Activated CD8-positive, alpha-beta memory T cell treated with anti-CD3 and anti-CD28 coated beads for 4 hours (primary cell): Measurements from ENCODE around the gene TEX14.
A peak's percentile ranks its signal among the peaks of the same experiment; 100 is the strongest.
"Not testable (repeated sequence)": the region's sequence is repeated elsewhere in the genome, so short reads cannot be mapped to it uniquely, and the experiment has no call there.

ENCODE experiments used
- DNase-seq, 2 donors: peaks; one replicate each; pipeline ENCODE4 v3.0.0-alpha.2; 2020; ENCODE audit warnings: low read depth in 2 of 2

The TEX14 gene

GRCh38 chr17:58658804-58659713, 32.8 kb downstream of the TEX14 start:
- peak; percentile 39 to 55 for DNase-seq

- DNase-seq, result not testable (repeated sequence)
These were observed 33.7 kb downstream of the TEX14 start for GRCh38 chr17:58657962-58658803.

GRCh38 chr17:58648236-58648635, 43.6 kb downstream of the TEX14 start:
- DNase-seq, result no peak

GRCh38 chr17:58643147-58643546, 48.7 kb downstream of the TEX14 start:
- DNase-seq, result no peak

GRCh38 chr17:58641887-58642311, 49.9 kb downstream of the TEX14 start:
- DNase-seq, result no peak

GRCh38 chr17:58640202-58640601, 51.6 kb downstream of the TEX14 start:
- no peak for DNase-seq

GRCh38 chr17:58639681-58640080, 52.2 kb downstream of the TEX14 start:
- no peak for DNase-seq

GRCh38 chr17:58637011-58637570, 54.8 kb downstream of the TEX14 start:
- DNase-seq, result no peak

- DNase-seq, result no peak
These were observed 59.2 kb downstream of the TEX14 start for GRCh38 chr17:58632324-58633314.

- peak; percentile 87 to 91 for DNase-seq
These were observed 60.1 kb downstream of the TEX14 start for GRCh38 chr17:58631523-58632323.

GRCh38 chr17:58630883-58631522, 60.8 kb downstream of the TEX14 start:
- peak in 1 of 2 donors; percentile 3 for DNase-seq

- DNase-seq, result no peak
These were observed 64.9 kb downstream of the TEX14 start for GRCh38 chr17:58626905-58627304.

- DNase-seq, result no peak
These were observed 67.1 kb downstream of the TEX14 start for GRCh38 chr17:58624751-58625150.

GRCh38 chr17:58621174-58621573, 70.7 kb downstream of the TEX14 start:
- DNase-seq, result no peak

- no peak for DNase-seq
These were observed 73.5 kb downstream of the TEX14 start for GRCh38 chr17:58618336-58618735.

- no peak for DNase-seq
These were observed 74.3 kb downstream of the TEX14 start for GRCh38 chr17:58617563-58617962.

GRCh38 chr17:58615768-58616659, 75.8 kb downstream of the TEX14 start:
- no peak for DNase-seq

GRCh38 chr17:58614859-58615459, 76.9 kb downstream of the TEX14 start:
- no peak for DNase-seq
